GM19467 (cell line): ENCODE measurements around the gene TYK2.
"Not testable (repeated sequence)": the region's sequence is repeated elsewhere in the genome, so short reads cannot be mapped to it uniquely, and the experiment has no call there.

Source experiments
- ATAC-seq: cut with Tn5 transposase; IDR thresholded peaks from one replicate; pipeline ENCODE4 v1.9.1; 2021; ENCODE audit warnings: mild to moderate bottlenecking, moderate library complexity; ENCODE audit not compliant: unreplicated experiment

TYK2 gene

DNA sequence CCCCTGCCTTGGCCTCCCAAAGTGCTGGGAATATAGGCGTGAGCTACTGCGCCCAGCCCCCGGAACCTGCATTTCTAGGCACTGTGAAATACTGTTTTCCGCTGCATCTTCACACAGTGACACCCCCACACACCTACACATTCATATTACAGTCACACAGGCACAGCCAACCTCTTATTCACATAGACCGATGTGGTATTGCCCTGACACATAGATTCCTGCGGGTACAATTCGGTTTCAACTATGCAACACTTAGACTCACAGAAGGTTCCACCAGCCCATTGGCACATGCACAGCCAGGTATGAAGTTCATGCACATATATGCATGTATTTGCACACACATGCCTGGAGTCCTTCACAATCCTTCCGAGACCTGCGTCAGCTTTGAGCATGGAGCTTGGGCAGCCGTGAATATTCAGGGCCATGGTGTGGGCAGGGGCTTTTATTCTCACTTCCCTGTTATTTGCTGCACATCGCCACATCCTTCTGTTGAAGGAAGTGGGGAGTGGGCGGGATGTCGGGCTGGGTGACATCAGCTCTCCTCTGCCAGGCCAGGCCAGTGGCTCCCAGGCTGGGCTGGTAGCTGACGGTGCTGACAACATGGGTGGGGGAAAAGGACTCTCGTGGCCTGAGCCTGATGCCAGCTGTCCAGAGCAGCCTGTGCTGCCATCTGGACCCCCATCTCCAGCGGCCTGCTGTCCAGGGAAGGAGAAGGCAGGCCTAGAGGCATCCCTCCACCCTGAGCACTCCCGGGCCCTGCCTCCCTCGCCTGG is 28.3 kb upstream of the TYK2 start:
- ATAC-seq, result no peak

DNA sequence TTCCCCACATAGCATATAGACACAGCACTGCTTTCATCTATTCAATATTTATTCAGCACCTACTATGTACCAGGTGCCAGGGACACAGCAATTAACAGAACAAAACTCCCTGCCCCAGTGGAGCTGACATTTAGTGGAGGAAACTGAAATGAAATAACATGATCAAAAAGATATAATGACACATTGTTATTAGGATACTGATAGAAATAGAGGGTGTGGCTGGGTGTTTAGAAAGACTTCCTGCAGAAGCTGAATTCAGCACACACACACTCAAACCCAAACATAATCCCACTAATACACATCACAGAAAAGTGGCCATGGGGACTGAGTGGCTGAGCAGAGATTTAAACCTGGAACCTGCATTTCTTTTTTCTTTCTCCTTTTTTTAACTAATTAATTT is 26.7 kb upstream of the TYK2 start:
- ATAC-seq, result no peak

DNA sequence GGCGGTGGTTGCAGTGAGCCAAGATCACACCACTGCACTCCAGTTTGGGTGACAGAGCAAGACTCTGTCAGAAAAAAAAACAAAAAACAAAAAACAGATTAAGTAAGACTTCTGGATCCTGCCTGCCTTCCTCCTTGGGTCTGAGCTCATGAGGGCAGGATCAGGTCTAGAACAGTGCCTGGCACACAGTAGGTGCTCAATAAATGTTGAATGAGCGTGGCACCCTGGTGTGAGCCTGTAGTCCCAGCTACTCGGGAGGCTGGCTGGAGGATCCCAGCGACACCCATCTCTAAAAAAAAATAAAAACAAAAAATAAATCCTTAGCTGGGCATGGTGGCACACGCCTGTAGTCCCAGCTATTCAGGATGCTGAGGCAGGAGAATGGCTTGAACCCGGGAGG is 25.8 kb upstream of the TYK2 start:
- no peak for ATAC-seq

DNA sequence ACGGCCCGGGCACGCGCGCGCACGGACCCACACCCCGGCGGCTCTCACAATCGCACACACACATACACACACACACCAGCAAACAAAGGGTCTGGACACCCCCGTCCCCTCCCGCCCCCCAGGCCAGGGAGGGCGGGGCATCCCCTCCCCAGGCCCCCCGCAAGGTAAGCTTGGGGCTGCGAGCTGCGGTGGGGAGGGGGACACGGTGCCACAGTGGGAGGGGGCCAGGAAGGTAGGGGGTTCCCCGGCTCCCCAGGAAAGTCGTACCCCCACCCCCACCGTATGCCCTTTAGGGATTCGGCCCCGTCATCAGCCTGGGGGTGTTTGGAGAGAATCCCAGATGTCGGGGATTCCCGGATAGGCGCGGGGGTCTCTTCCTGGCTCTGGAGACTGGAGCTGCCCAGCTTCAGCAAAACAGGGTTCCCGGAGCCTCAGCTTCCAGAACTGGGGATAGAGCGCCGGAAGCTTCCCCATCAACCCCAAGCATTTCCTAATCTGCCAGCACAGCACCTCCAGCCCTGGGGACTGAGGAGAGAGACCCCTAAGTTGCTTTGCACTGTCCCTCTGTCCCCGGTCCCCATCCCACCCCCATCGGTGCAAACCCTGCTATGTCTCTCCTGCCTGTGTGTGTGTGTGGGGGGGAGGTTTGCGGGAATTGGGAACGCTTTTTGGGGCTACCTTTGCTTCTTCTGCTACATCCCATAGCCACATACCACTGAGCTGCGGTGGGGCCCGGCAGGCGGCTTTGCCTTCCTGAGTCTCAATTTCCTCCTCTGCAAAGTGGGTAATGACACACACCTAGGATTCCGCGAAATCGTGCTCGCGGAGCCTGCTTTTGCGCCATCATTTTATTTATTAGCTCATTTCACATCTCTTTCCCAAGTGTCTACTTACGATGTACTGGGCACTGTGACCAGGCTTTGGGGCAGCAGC is 24.8 kb upstream of the TYK2 start:
- no peak for ATAC-seq

DNA sequence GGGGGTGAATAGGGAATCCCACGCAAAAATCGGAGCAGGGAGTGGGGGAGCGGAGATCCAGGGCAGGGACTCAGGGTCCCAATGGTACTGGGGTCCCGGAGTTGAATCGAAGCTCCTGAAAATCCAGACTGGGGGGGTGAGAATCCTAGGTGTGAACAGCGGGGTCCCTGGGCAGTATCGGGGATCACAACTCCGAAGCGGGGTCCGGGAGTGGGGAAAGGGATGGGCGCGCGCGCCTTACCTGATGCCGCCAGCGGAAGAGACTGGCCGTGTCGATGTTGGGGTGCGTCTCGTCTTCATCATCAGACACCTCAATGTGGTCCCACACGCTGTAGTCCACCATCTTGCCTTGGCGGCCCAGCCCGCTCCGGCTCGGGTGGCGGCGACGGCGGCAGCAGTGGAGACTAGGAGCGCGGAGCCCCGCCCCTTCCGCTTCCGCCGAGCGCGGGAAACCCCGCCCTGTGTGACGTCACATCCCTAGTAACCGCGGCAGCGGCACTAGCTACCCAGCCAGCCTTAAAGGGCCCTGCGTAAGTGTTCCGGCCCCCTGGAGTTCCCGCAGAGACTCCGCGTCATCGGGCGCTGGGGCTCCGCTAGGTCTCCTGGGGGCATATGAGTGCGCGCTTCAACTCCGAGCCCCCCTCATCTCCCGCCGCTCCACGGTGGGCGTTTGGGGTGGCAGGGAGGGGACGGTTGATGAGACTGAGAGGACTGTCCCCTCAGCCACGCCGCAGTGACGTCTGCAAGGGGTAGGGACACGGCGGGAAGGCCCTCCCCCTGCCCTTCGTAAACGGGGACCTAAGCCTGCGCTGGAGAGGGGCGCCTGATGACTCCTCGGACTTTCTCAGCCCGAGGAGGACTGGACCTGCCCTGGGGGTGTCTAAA is 23.0 kb upstream of the TYK2 start, which contains the start of gene CDC37:
Gene CDC37, minus strand, starts transcription at position 406 of the 885 bp plus-strand sequence. Its CDS starts 63 bp downstream, at position 343.
- peak; percentile 76 for ATAC-seq

DNA sequence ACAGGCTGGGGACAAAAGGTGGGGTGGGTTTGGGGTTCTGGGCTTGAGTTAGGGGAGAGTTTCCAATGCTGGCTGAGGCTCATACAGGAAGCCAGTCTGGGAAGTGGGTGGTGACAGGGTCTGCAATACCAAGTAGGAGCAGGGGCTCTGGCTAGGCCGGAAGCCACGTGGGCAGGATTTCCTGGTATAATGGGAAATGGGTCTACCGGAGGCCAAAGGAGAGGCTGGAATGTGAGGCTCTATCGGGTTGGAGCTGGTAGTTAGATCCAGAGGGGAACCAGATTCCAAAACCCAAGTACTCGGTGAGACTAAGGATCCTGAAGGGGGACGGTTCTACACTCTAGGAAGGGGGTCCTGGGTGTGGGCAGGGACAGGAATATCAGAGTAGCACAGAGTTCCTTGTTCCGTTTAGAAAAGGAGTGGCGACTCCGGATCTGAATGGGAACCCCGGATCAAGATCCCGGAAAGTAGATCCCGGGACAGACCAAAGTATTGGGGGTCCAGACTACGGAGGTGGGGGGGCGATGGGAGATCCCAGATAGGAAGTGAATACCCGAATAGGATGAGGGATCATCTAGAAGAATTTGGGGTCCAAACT is 22.2 kb upstream of the TYK2 start:
- ATAC-seq, result no peak

DNA sequence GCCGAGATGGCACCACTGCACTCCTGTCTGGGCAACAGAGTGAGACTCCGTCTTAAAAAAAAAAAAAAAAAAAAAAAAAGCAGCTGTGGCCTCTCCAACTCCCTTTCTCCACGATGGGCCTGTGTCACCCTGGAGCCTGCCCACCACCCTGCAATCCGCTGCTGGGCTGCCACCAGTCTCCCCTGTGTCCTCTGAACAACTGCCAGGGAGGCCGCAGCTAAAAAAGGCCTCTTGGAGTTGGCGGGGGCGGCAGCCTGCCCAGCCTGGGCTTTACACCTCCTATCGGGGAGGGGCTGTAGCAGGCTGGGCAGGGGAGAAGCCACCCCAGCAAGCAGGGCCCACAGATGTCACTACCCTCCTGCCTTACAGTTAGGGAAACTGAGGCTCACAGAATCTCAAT is 19.5 kb upstream of the TYK2 start:
- no peak for ATAC-seq

DNA sequence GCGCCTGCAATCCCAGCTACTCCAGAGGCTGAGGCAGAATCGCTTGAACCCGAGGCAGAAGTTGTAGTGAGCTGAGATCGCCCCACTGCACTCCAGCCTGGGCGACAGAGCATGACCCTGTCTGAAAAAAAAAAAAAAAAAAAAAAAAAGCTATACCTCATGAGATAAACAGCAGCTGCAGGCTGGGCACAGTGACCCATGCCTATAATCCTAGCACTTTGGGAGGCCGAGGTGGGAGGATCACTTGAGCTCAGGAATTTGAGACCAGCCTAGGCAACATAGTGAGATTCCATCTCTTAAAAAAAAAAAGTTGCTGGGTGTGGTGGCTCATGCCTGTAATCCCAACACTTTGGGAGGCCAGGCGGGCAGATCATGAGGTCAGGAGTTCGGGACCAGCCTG is 19.0 kb upstream of the TYK2 start:
- not testable (repeated sequence) for ATAC-seq

- ATAC-seq, result no peak
These were observed 18.4 kb upstream of the TYK2 start for GRCh38 chr19:10398819-10399218.

- no peak for ATAC-seq
These were observed 15.5 kb upstream of the TYK2 start for GRCh38 chr19:10395917-10396316.

DNA sequence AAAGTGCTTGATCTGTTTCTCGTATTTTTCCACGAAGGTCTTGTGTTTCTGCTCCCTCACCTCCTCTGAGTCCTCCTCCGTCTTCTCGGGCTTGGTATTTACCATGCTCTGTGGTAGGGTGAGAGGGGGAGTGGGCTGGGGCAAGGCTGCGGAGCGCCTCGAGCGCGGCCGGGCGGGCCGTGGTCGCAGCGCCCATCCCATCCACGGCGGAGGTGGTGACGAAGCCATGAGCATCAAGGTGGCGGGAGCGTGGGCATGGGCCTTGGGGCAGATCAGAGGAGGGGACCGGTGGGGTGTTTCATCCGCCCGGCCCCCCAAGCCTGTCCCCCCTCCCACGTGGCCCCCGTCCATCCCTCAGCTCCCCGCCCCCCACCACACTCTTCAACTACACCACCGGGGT is 15.1 kb upstream of the TYK2 start:
- ATAC-seq, result no peak

DNA sequence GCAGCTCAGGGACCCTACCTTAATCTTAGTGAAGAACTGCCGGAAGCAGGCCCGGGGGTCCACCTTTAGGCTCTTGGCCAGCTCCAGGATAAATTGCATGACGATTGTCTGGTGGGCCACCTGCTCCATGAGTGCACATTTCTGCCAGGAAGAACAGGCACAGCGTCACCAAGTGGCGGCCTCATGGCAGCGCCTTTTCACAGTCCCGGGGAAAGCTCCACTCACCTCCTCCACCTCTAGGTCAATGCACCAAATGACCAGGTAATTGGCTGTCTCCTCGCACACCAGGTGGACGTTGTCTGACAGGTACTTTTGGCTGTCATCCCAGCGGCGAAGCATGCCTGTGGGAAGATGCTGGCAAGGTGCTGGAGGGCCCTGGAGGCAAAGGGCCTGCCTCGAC is 14.6 kb upstream of the TYK2 start:
- ATAC-seq, result no peak

- ATAC-seq, result no peak
These were observed 12.8 kb upstream of the TYK2 start for GRCh38 chr19:10393137-10393536.

GRCh38 chr19:10392120-10392519 is 11.7 kb upstream of the TYK2 start:
- no peak for ATAC-seq

GRCh38 chr19:10390652-10391286 is 10.4 kb upstream of the TYK2 start:
- ATAC-seq, result no peak

DNA sequence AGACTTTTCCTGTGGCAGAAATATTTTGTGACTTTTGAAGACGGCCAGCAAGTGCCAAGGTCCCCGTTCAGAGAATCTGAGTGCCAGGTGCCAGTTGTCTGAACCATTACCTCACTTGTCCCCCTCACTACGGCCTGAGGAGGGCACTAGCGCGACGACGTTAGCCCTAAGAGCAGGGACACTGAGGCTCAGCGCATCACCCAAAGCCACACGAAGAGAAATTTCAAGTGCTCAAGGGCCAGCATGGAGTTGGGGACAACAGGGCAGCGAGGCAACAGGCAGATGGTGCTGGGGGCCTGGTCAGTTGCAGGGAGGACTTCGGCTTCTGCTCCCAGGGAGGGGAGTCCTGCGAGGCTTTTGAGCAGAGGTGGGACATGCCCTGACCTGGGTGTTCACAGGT is 9.5 kb upstream of the TYK2 start:
- ATAC-seq, result no peak

DNA sequence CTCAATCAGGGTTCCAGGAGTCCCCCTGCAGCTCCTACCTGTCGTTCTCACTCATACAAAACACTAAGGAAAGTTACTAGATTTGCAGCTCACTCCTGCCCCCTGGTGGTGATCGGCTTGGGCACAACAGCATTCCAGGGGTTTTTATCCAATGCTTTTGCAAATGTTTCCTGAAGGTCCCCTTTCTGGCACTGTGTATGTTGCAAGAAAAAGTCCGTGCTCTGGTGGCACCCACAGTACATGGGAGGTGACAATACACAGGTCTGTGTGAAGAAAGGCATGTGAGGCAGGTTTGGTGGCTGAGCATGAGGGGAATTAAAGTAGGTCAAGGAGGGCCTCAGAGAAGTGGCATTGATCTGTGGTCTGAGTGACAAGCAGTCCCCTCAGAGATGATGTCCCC is 8.6 kb upstream of the TYK2 start:
- no peak for ATAC-seq

GRCh38 chr19:10384580-10384979 is 4.2 kb upstream of the TYK2 start:
- no peak for ATAC-seq

GRCh38 chr19:10383223-10383499 is 2.8 kb upstream of the TYK2 start:
- not testable (repeated sequence) for ATAC-seq

GRCh38 chr19:10379880-10380312 is 476 bp downstream of the TYK2 start:
- ATAC-seq, result no peak
